NCI-H187 treated with DMSO at 0.1 percent for 48 hours (cell line): ENCODE data around the gene CEP112.
"Not testable (repeated sequence)": the region's sequence is repeated elsewhere in the genome, so short reads cannot be mapped to it uniquely, and the experiment has no call there.

ENCODE experiments used
- DNase-seq: peaks from one replicate; lab custom pipeline; 2025; lab: John Stamatoyannopoulos, UW

Gene CEP112

GRCh38 chr17:65886315-65887245 is 305.4 kb downstream of the CEP112 start:
- no peak for DNase-seq

DNA sequence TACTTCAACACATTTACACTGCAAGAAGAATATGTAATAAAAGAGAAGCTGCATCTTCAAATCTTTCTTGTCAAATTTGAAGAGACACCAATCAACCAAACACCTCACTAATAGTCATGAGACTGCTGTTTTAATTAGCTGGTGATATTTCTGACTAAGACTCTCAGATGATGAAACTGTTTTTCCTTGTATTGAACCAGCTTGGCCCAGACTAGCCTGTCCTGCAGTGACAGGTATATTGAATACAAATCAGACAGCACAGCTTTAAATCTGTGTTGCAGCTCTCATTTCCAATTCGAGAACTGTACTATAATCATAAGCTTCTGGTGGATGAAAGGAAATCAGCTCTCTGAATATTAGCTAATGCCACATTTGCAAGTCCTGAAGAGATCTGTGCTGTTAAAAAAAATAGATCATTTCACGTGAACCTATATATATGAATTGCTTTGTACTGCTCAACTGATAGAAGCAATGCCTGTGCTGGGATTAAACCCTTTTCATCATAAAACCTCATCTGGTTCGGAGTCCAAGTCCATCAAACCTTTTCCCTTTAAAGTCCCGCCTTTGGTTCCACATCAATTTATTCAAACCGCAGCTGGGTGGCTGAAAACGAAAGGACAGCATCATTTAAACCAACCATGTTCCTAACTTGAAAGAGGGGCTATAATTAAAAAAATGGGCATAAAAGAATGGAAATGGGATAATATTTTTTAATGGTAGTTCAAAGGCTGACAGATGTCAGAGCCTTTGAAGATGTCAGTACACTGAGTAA is 306.2 kb downstream of the CEP112 start:
- DNase-seq, result no peak

DNA sequence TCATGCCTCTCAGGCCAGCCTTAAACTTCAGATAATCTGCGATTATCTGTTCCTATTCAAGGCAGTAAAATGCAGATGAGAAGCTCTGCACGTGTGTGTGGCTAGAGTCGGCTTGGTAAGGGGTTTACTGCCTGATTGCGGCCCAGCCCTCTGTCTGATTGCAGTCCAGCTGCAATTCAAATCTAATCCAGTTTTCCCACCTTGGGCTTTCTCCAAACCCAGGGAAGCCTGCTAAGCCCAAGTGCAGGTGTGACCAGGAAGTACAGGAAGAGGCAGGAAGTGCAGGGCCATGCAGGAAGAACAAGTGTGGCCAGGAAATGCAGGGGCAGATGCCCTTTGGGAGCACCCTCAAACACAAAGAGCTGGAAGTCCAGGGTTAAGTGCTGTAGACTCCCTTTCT is 314.9 kb downstream of the CEP112 start:
- DNase-seq, result no peak

GRCh38 chr17:65868881-65869280 is 323.1 kb downstream of the CEP112 start:
- no peak for DNase-seq

GRCh38 chr17:65867014-65867413 is 324.9 kb downstream of the CEP112 start:
- no peak for DNase-seq

GRCh38 chr17:65865715-65866425 is 326.1 kb downstream of the CEP112 start:
- no peak for DNase-seq

DNA sequence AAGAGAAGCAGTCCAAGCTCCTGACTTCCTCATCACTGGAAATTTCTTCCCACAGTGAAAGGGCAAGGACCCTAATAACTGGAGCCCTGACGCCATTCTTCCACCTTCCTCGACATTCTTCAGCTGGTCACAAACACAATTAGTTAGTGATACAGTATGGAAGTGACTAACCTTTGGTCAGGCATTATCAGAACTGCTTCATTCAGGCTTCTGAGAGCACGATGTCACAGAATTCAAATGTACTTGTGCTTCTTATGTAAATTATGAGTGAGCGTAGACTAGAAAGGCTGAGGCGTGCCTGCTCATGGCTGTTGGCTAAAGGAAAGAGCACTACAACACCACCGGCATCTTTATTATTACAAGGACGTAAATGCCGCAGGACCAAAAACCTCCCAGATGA is 327.5 kb downstream of the CEP112 start:
- DNase-seq, result no peak

GRCh38 chr17:65857718-65858117 is 334.2 kb downstream of the CEP112 start:
- no peak for DNase-seq

GRCh38 chr17:65856865-65857264 is 335.1 kb downstream of the CEP112 start:
- DNase-seq, result no peak

DNA sequence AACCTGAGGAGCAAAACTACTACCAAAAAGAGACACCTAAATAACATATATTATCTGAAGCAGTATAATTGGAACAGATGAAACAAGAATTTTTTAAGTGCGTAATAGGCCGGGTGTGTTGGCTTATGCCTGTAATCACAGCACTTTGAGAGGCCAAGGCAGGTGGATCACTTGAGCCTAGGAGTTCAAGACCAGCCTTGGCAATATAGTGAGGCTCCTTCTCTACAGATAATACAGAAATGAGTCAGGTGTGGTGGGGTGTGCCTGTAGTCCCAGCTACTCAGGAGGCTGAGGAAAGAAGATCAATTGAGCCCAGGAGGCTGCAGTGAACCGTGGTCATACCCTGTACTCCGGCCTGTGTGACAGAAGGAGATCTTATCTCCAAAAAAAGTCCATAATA is 336.3 kb downstream of the CEP112 start:
- DNase-seq, result no peak

DNA sequence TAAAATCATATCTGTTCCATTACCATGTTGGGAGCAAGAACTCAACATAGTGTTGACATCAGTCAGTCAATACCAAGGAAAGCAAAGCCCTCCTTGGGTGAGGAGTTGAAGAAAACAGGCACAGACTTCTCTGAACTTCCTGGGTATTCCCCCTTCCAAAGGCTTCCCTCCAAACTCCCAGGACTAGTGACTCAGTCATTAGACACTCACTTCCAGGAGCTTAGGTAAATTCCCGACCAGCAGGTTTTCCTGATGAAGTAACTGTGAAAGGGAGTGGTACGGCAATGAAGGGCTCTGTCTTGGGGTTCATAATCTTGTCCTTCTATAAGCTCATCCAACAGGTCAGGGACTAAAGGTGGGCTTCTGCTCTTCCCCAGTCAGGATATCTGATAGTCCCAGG is 336.7 kb downstream of the CEP112 start:
- no peak for DNase-seq

GRCh38 chr17:65853816-65854215 is 338.1 kb downstream of the CEP112 start:
- DNase-seq, result no peak

DNA sequence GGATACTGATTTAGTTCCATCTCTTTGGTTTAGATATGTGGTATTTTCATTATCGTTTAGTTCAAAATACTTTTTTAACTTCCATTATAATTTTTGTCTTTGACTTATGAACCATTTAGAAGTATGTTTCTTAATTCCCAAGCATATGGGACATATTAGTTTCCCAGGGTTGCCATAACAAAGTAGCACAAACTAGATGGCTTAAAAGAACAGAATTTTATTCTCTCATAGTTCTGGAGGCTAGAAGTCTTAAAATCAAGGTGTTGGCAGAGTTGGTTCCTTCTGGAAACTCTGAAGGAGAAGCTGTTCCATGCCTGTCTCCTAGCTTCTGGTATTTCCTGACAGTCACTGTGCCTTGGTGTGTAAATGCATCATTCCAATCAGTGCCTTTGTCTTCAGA is 339.0 kb downstream of the CEP112 start:
- DNase-seq, result no peak

DNA sequence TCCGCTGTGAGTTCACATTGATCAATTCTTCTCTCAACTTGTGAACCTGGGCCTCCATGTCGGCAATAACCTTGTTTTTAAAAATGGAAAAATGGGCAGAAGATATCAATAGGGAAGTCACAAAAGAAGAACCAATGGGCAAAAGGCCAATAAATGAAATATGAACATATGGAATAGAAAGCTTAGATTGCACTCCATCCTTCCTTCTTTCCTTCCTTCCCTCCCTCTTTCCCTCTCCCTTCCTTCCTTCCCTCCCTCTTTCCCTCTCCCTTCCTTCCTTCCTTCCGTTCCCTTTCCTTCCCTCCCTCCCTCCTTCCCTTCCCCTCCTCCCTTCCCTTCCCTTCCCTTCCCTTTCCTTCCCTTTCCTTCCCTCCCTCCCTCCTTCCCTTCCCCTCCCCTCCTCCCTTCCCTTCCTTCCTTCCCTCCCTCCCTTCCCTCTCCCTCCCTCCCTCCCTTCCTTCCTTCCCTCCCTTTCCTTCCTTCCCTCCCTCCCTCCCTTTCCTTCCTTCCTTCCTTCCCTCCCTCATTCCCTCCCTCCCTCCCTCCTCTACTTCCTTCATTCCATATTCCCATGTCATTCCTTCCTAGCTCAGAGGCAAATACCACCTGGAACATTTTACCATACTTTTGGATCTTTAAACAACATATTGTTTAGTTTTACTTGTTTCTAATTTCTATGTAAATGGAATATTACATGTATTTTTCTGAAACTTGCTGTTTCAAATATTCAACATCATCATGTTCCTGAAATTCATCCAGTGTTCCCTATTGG is 339.8 kb downstream of the CEP112 start:
- DNase-seq, result no peak

DNA sequence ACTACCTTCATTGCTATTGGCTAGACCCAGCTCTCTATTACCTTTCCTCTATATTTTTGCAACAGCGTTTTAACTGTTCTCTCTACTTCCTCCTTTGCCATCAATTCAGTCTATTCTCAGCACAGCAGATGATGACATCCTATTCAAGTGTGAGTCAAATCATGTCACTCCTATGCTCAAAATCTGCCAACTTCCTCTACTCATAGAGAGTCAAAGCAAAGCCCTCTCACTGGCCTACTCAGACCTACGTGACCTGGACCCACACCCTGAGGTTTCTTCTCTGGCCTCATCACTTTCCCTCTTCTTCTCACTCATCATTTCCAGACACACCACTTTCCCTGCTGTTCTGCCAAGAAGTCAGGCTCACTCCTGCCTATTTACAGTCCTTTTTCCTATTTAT is 341.4 kb downstream of the CEP112 start:
- DNase-seq, result no peak

- DNase-seq, result no peak
Measured at GRCh38 chr17:65848751-65849150, 343.2 kb downstream of the CEP112 start.

DNA sequence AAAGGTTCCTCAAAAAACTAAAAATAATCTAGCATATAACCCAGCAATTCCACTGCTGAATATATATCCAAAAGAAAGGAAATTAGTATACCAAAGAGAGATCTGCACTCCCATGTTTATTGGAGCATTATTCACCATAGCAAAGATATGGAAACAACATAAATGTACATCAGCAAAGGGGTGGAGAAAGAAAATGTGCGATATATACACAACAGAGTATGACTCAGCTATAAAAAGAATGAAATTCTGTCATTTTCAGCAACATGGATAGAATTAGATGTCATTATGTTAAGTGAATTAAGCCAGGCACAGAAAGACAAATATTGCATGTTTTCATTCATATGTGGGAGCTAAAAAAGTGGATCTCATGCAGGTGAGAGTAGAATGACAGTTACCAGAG is 350.8 kb downstream of the CEP112 start:
- DNase-seq, result no peak

GRCh38 chr17:65837232-65837631 is 354.7 kb downstream of the CEP112 start:
- not testable (repeated sequence) for DNase-seq

GRCh38 chr17:65833214-65833613 is 358.7 kb downstream of the CEP112 start:
- no peak for DNase-seq

DNA sequence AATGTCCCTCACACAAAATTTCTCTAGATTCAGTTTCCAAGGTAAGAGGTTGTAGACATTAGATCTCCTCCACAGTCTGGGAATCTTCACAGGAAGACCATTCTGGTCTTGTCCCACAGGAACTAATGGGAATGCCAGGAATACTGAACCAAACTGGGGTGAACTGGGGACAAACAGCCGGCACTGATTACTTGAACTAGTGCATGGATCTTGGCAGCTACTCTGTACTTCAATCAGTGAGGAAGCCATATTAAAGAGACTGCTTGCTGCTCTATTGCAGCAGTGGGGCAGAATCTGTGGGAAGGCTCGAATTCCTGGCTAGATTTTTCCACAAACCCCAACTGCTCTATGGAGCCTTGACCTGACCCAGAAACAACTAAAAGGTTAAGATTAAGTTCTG is 361.6 kb downstream of the CEP112 start:
- no peak for DNase-seq

- DNase-seq, result not testable (repeated sequence)
Measured at GRCh38 chr17:65826577-65826976, 365.4 kb downstream of the CEP112 start.

- DNase-seq, result no peak
Measured at GRCh38 chr17:65824901-65825300, 367.0 kb downstream of the CEP112 start.
